ENCODE data around the gene OR14A16.

- TF ChIP-seq POLR2A (IDR thresholded peaks at IDR 0.05) = no peak
- TF ChIP-seq CTCF (IDR thresholded peaks at IDR 0.05) = no peak
Observed at GRCh38 chr1:247797518-247797917, 26.4 kb downstream of the OR14A16 start.
